DND-41 (cell line): ENCODE measurements around the gene DCUN1D2.

Experiments used
- EZH2 ChIP-seq: IDR thresholded peaks from 3 replicates; pipeline ENCODE4 v1.6.1; 2012; ENCODE audit warnings: borderline replicate concordance, low read depth, mild to moderate bottlenecking, moderate library complexity, low read length, inconsistent platforms; ENCODE audit not compliant: severe bottlenecking
- TF ChIP-seq, protein P1 (sequence below): IDR thresholded peaks from 2 replicates; pipeline ENCODE4 v1.5.1; 2012; ENCODE audit warnings: borderline replicate concordance, low read length, moderate library complexity, mild to moderate bottlenecking; ENCODE audit not compliant: poor library complexity, severe bottlenecking; ENCODE audit errors: extremely low read depth

DNA sequence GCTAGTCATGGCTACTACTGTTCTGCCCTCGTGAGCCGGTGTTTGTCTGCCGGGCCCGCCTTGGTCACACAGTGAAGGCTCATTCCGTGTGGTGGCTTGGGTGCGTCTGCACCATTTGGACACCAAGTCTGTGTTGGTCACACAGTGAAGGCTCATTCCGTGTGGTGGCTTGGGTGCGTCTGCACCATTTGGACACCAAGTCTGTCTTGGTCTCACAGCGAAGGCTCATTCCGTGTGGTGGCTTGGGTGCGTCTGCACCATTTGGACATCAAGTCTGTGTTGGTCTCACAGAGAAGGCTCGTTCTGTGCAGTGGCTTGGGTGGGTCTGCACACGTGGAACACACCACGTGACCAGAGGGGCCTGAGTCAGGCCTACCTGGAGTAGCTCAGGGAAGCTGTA is 29.0 kb upstream of the DCUN1D2 start:
- TF ChIP-seq, protein P1, sequence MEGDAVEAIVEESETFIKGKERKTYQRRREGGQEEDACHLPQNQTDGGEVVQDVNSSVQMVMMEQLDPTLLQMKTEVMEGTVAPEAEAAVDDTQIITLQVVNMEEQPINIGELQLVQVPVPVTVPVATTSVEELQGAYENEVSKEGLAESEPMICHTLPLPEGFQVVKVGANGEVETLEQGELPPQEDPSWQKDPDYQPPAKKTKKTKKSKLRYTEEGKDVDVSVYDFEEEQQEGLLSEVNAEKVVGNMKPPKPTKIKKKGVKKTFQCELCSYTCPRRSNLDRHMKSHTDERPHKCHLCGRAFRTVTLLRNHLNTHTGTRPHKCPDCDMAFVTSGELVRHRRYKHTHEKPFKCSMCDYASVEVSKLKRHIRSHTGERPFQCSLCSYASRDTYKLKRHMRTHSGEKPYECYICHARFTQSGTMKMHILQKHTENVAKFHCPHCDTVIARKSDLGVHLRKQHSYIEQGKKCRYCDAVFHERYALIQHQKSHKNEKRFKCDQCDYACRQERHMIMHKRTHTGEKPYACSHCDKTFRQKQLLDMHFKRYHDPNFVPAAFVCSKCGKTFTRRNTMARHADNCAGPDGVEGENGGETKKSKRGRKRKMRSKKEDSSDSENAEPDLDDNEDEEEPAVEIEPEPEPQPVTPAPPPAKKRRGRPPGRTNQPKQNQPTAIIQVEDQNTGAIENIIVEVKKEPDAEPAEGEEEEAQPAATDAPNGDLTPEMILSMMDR = no peak
- TF ChIP-seq EZH2 = no peak
